Measurements from ENCODE around the gene CYP26A1.

The CYP26A1 gene

GRCh38 chr10:93034426-93034825 lies 39.3 kb upstream of the CYP26A1 start:
- TF ChIP-seq CTCF (IDR thresholded peaks at IDR 0.05) = no peak

GRCh38 chr10:93039110-93039509 lies 34.6 kb upstream of the CYP26A1 start:
- TF ChIP-seq CTCF (IDR thresholded peaks at IDR 0.05) = no peak

- TF ChIP-seq CTCF (IDR thresholded peaks at IDR 0.05) = peak; percentile 54
Measured at GRCh38 chr10:93039721-93040120, 34.0 kb upstream of the CYP26A1 start.

GRCh38 chr10:93054486-93054885 lies 19.2 kb upstream of the CYP26A1 start:
- no peak for TF ChIP-seq CTCF (IDR thresholded peaks at IDR 0.05)

- TF ChIP-seq CTCF (IDR thresholded peaks at IDR 0.05) = no peak
Measured at GRCh38 chr10:93058139-93058538, 15.6 kb upstream of the CYP26A1 start.

- TF ChIP-seq CTCF (IDR thresholded peaks at IDR 0.05) = no peak
Measured at GRCh38 chr10:93059975-93060886, 13.5 kb upstream of the CYP26A1 start, which contains the start of gene CYP26C1. Gene CYP26C1, plus strand, starts transcription at chr10:93060798. Its CDS starts 466 bp downstream, at chr10:93061264.

GRCh38 chr10:93060887-93061593 lies 12.7 kb upstream of the CYP26A1 start:
- TF ChIP-seq CTCF (IDR thresholded peaks at IDR 0.05) = no peak
